ENCODE data around the gene MORN1.

Gene MORN1

GRCh38 chr1:2385606-2386280 is 5.6 kb downstream of the MORN1 start:
- no peak for ATAC-seq
- TF ChIP-seq BACH2 (CRISPR knock-in tag; IDR thresholded peaks at IDR 0.05; ENCODE audit: borderline replicate concordance) (no peak), CREB5 (CRISPR knock-in tag; IDR thresholded peaks at IDR 0.05; ENCODE audit: low read depth) (no peak), RARB (CRISPR knock-in tag; IDR thresholded peaks at IDR 0.05) (no peak), TSHZ2 (CRISPR knock-in tag; IDR thresholded peaks at IDR 0.05) (no peak), ISL1 (CRISPR knock-in tag; IDR thresholded peaks at IDR 0.05) (no peak), ZFP3 (CRISPR knock-in tag; IDR thresholded peaks at IDR 0.05) (no peak), GLIS3 (CRISPR knock-in tag; IDR thresholded peaks at IDR 0.05) (no peak), TCF4 (CRISPR knock-in tag; IDR thresholded peaks at IDR 0.05; ENCODE audit: borderline replicate concordance) (no peak), ZNF70 (CRISPR knock-in tag; IDR thresholded peaks at IDR 0.05) (no peak), ZC3H10 (CRISPR knock-in tag; IDR thresholded peaks at IDR 0.05) (no peak), ARNTL (CRISPR knock-in tag; IDR thresholded peaks at IDR 0.05; ENCODE audit: borderline replicate concordance, low read depth) (no peak), ZFP30 (CRISPR knock-in tag; IDR thresholded peaks at IDR 0.05) (no peak), ZNF8 (CRISPR knock-in tag; IDR thresholded peaks at IDR 0.05) (no peak), CSDC2 (CRISPR knock-in tag; IDR thresholded peaks at IDR 0.05) (no peak), TOX (CRISPR knock-in tag; IDR thresholded peaks at IDR 0.05; ENCODE audit: borderline replicate concordance) (no peak)

GRCh38 chr1:2384941-2385481 is 6.3 kb downstream of the MORN1 start:
- TF ChIP-seq, protein P1, sequence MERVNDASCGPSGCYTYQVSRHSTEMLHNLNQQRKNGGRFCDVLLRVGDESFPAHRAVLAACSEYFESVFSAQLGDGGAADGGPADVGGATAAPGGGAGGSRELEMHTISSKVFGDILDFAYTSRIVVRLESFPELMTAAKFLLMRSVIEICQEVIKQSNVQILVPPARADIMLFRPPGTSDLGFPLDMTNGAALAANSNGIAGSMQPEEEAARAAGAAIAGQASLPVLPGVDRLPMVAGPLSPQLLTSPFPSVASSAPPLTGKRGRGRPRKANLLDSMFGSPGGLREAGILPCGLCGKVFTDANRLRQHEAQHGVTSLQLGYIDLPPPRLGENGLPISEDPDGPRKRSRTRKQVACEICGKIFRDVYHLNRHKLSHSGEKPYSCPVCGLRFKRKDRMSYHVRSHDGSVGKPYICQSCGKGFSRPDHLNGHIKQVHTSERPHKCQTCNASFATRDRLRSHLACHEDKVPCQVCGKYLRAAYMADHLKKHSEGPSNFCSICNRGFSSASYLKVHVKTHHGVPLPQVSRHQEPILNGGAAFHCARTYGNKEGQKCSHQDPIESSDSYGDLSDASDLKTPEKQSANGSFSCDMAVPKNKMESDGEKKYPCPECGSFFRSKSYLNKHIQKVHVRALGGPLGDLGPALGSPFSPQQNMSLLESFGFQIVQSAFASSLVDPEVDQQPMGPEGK (CRISPR knock-in tag; IDR thresholded peaks at IDR 0.05; ENCODE audit: borderline replicate concordance), result no peak
- TF ChIP-seq ESRRG (CRISPR knock-in tag; IDR thresholded peaks at IDR 0.05) (no peak), BACH2 (CRISPR knock-in tag; IDR thresholded peaks at IDR 0.05; ENCODE audit: borderline replicate concordance) (no peak), ZNF8 (CRISPR knock-in tag; IDR thresholded peaks at IDR 0.05) (no peak), TCF4 (CRISPR knock-in tag; IDR thresholded peaks at IDR 0.05; ENCODE audit: borderline replicate concordance) (no peak), RARB (CRISPR knock-in tag; IDR thresholded peaks at IDR 0.05) (no peak), GLIS3 (CRISPR knock-in tag; IDR thresholded peaks at IDR 0.05) (no peak), CSDC2 (CRISPR knock-in tag; IDR thresholded peaks at IDR 0.05) (no peak), ZNF70 (CRISPR knock-in tag; IDR thresholded peaks at IDR 0.05) (no peak), ZC3H10 (CRISPR knock-in tag; IDR thresholded peaks at IDR 0.05) (no peak), TSHZ2 (CRISPR knock-in tag; IDR thresholded peaks at IDR 0.05) (no peak), CREB5 (CRISPR knock-in tag; IDR thresholded peaks at IDR 0.05; ENCODE audit: low read depth) (no peak)
- ATAC-seq, result no peak
